Common myeloid progenitor, CD34-positive (primary cell): ENCODE data around the gene TSSC4.
A peak's percentile ranks its signal among the peaks of the same experiment; 100 is the strongest.

Experiments
- CTCF ChIA-PET: fragments of 350-600 bp; sonication (Branson Sonifier 250); formaldehyde crosslinking; loops from one replicate; lab custom pipeline; 2021; ENCODE audit warnings: antibody characterized with exemption; lab: Charles Lee
- POLR2A ChIA-PET: fragments of 350-600 bp; sonication (Branson Sonifier 250); formaldehyde crosslinking; loops from one replicate; lab custom pipeline; 2021; ENCODE audit warnings: antibody characterized with exemption; lab: Charles Lee
- DNase-seq, 3 donors: peaks; one replicate each; pipeline versions ENCODE4 v3.0.0 to v3.0.0-alpha.2; 2013
- H3K27ac ChIP-seq, 2 experiments: 1 replicate in 1 of 2; 2 replicates in 1 of 2; pipeline ENCODE4 v1.7.0; 2013; ENCODE audit warnings: inconsistent platforms in 2 of 2, low read length in 2 of 2, mild to moderate bottlenecking in 2 of 2, low read depth in 1 of 2, moderate library complexity in 1 of 2; ENCODE audit not compliant: severe bottlenecking in 2 of 2, insufficient read depth in 1 of 2, poor library complexity in 1 of 2
- H3K27me3 ChIP-seq, 5 experiments: replicated peaks in 2 of 5; 1 replicate in 3 of 5; 2 replicates in 2 of 5; pipeline versions ENCODE4 v1.6.1 to v1.7.0; 2013; ENCODE audit warnings: low read length in 4 of 5, mild to moderate bottlenecking in 2 of 5, moderate library complexity in 2 of 5, inconsistent platforms in 1 of 5; ENCODE audit not compliant: insufficient read depth in 5 of 5, control insufficient read depth in 4 of 5
- H3K36me3 ChIP-seq, 4 experiments: 1 replicate in 2 of 4; 2 replicates in 2 of 4; pipeline versions ENCODE4 v1.6.1 to v1.7.0; 2013; ENCODE audit warnings: low read length in 3 of 4, control low read depth in 1 of 4, mild to moderate bottlenecking in 1 of 4; ENCODE audit not compliant: control insufficient read depth in 4 of 4, insufficient read depth in 4 of 4
- H3K4me1 ChIP-seq, 4 experiments: 1 replicate in 3 of 4; 2 replicates in 1 of 4; pipeline versions ENCODE4 v1.6.1 to v1.7.1; 2013; ENCODE audit warnings: low read length in 3 of 4, mild to moderate bottlenecking in 3 of 4, control low read depth in 1 of 4, inconsistent platforms in 1 of 4, moderate library complexity in 1 of 4; ENCODE audit not compliant: control insufficient read depth in 4 of 4, insufficient read depth in 4 of 4; ENCODE audit errors: control extremely low read depth in 1 of 4
- H3K4me3 ChIP-seq, 7 experiments: 1 replicate in 4 of 7; 2 replicates in 3 of 7; pipeline versions ENCODE4 v1.5.1 to v1.7.0; 2013; ENCODE audit warnings: mild to moderate bottlenecking in 7 of 7, low read length in 6 of 7, moderate library complexity in 6 of 7, inconsistent platforms in 2 of 7, low read depth in 2 of 7, control low read depth in 1 of 7; ENCODE audit not compliant: insufficient read depth in 4 of 7, control insufficient read depth in 1 of 7; ENCODE audit errors: extremely low read depth in 1 of 7
- H3K9me3 ChIP-seq, 5 experiments: 1 replicate in 4 of 5; 2 replicates in 1 of 5; pipeline versions ENCODE4 v1.6.1 to v1.7.1; 2013; ENCODE audit warnings: low read length in 4 of 5, mild to moderate bottlenecking in 2 of 5, inconsistent platforms in 1 of 5, low read depth in 1 of 5, moderate library complexity in 1 of 5; ENCODE audit not compliant: control insufficient read depth in 4 of 5, insufficient read depth in 2 of 5; ENCODE audit errors: control extremely low read depth in 1 of 5
- WGBS: methylation state at CpG from one replicate; pipeline ENCODE4 v1.1.5; 2013; ENCODE audit not compliant: insufficient coverage; 5-methylcytosine and 5-hydroxymethylcytosine counted together

The TSSC4 gene

DNA sequence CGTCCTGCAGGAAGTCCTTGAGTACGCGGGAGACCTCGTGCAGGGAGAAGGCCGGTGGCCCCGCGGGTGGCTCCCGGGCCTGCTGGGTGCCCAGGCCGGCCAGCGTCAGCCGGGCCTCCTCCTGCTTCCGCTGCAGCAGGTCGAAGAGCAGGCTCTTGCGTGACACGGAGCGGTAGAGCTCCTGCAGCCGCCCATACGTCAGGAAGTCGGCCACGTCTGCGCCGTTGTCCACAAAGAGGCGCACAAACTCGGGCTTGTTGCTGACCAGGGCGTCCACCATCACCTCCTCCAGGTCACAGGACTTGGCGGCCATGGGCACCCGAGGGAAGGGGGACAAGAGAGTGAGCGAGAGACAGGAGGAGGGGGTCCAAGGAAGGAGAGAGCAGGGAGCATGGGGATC is 14.6 kb downstream of the TSSC4 start:
- H3K4me1 ChIP-seq, result peaks cover 0 to 14% (median 5%) of the 10 kb centered on the region in 4 experiments
- CTCF ChIA-PET, result interaction anchor here (1.0 to 2.0 kb wide), 3 partner anchors 15 to 221 kb away, joined by 3 to 7 read pairs (median 4); partner anchors contain the start of gene TSSC4
- 94% methylated on average over 28 of the region's 28 CpGs for WGBS

DNA sequence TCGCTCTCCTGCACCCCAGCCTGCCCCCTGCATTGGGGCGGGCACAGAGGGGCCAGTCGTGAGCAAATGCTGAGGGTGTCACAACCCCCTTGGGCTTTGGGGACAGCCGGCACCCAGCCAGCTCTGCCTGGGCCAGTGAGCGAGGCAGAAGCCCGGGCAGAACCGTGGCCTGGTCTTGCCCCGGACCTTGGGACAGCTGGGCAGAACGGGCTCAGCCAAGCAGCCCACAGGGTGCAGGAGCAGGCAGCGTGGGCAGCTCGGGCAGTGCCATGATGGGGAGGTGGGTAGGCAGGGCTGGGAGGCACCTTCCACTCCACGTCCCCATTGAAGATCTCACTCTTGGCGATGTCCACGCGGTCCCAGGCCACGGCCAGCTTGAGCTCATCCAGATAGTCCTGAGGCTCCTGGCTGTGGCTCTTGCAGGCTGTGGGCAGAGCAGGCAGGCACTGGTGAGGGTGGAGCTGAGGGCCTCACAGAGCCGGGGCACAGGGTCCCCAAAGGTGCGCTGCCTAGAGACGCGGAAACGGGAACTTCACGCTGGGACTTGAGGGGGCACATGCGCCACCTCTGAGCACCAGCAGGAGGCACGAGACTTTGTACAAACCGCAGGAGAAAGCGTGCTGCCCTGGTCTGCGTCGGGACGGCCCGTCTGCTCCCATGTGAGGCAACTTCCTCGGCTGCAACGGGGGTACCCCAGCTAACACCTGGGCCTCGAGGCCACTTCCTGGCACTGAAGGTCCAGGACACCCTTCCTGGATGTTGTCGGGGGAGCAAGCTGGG is 15.2 kb downstream of the TSSC4 start:
- Histone ChIP-seq H3K27ac (no peak overlapping the region), H3K9me3 (no peaks in the 10 kb centered on the region), H3K4me3 (no peak overlapping the region), H3K4me1 (peaks cover 0 to 18% (median 8%) of the 10 kb centered on the region in 4 experiments), H3K36me3 (no peaks in the 10 kb centered on the region), H3K27me3 (no peaks in the 10 kb centered on the region)
- CTCF ChIA-PET, result interaction anchor here (0.8 to 2.0 kb wide), 5 partner anchors 15 to 221 kb away, joined by 3 to 7 read pairs (median 3); partner anchors contain the start of gene TSSC4
- WGBS, result 79% methylated on average over 32 of the region's 34 CpGs
- POLR2A ChIA-PET, result no interaction called here
- peak in 1 of 3 donors; percentile 31 for DNase-seq

More for the DNA sequence above, 14.6 kb downstream of the TSSC4 start:
- H3K36me3 ChIP-seq, result no peaks in the 10 kb centered on the region
- H3K27me3 ChIP-seq, result no peaks in the 10 kb centered on the region
- no peaks in the 10 kb centered on the region for H3K9me3 ChIP-seq
- POLR2A ChIA-PET, result no interaction called here
- no peak overlapping the region for H3K27ac ChIP-seq
- no peak overlapping the region for H3K4me3 ChIP-seq
- DNase-seq, result no peak

DNA sequence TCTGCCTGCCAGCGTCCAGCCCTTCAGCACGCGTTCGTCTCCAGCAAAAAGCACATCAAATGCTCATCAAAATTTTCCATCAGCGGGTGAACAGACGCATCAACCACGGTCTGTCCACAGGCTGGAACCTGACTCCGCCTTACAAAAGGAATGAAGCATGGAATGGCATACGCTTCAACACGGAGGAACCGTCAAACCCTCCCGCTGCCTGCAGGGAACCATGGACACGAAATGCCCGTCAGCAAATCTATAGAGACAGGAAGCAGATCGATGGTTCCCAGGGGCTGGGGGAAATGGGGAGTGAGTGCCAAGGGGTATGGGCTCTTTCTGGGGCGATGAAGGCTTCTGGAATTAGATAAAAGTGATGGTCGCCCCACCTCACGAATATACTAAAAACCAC is 16.2 kb downstream of the TSSC4 start:
- H3K4me3 ChIP-seq, result no peak overlapping the region
- ChIA-PET POLR2A (no interaction called here), CTCF (interaction anchor here (1.3 to 11.4 kb wide), 6 partner anchors 14 to 251 kb away, joined by 3 to 220 read pairs (median 26); partner anchors contain the start of genes C11orf21, TSPAN32 and TSSC4)
- DNase-seq, result no peak
- no peaks in the 10 kb centered on the region for H3K9me3 ChIP-seq
- H3K27me3 ChIP-seq, result no peaks in the 10 kb centered on the region
- H3K4me1 ChIP-seq, result peaks cover 0 to 18% (median 10%) of the 10 kb centered on the region in 4 experiments
- no peak overlapping the region for H3K27ac ChIP-seq
- no peaks in the 10 kb centered on the region for H3K36me3 ChIP-seq
- WGBS, result 94% methylated on average over 15 of the region's 18 CpGs

DNA sequence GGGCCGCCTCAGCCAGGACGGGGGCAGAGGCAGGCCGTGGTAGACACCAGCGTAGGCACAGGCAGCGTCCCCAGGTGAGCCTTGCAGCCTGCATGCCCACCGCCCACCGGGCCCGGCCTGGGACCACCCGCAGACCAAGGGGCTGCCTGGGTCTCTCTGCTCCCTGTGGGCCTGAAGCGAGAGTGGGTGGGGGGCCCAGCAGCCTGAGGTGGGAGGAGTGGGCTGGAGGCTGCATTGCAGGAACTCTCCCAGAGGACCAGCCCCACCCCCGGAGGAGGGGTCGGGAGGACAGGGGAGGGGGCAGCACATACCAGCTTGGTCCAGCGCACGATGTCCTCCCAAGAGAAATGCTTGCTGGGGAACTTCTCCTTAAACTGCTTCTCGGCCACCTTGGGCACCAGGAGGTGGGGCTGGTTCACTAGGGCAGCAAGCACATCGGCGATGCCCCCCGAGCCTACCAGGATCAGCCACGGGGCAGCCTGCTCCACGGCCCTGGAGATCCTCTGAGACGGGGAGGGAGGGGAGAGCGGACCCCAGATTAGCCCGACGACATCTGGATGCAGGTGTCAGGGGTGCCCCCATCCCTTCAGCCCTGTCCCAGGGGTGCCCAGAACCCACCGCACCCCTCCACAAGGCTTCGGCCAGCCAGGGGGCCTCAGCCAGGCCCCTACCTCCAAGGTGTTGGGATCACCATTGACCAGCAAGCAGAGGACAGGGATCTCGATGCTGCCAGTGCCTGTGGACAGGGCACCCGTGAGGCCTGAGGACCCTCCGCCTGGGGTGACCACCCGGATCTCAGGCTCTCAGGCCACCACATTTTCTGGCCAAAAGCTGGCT is 17.5 kb downstream of the TSSC4 start:
- ChIA-PET CTCF (interaction anchor here (1.0 to 11.4 kb wide), 12 partner anchors 9 to 253 kb away, joined by 3 to 284 read pairs (median 20); partner anchors contain the start of genes C11orf21, TSPAN32 and TSSC4), POLR2A (no interaction called here)
- H3K27me3 ChIP-seq, result no peaks in the 10 kb centered on the region
- 91% methylated on average over 26 of the region's 30 CpGs for WGBS
- DNase-seq, result no peak
- H3K9me3 ChIP-seq, result no peaks in the 10 kb centered on the region
- H3K4me1 ChIP-seq, result peaks cover 0 to 17% (median 10%) of the 10 kb centered on the region in 4 experiments
- no peaks in the 10 kb centered on the region for H3K36me3 ChIP-seq
- no peak overlapping the region for H3K27ac ChIP-seq
- no peak overlapping the region for H3K4me3 ChIP-seq

DNA sequence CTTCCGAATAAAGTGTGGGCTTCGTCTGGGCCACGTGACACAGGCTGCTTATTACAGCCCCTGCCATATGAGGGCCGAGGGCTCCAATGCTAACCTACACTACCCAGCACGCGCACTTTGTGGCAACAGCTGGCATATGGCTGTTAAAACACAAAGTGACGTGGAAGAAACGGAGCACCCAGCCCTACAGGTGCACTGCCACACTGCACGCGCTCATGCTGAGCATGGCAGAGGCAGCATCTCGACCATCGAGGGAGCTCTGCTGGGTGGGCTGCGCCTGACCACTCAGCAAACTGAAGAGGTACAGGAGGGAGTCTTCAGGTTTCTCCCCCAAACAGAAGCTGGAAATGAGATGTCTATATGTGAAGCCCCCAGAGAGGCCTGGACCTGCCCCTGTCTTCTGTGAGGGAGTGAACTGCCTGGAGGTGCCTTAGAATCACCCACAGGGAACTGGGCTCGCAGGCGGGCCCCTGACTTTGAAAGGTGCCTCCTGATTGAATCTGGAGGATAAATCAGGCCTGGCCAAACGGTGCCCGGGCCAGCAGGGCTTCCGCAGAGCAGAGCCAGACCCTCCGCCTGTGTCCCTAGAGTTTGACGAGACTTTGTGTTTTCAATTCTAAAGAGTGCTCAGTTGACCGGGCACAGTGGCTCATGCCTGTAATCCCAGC is 18.3 kb downstream of the TSSC4 start:
- no peak overlapping the region for H3K27ac ChIP-seq
- ChIA-PET POLR2A (interaction anchor here (0.9 kb wide), 1 partner anchor 114 kb away, joined by 6 read pairs; no protein-coding TSS in a partner anchor), CTCF (interaction anchor here (1.0 to 11.4 kb wide), 18 partner anchors 10 to 471 kb away, joined by 3 to 284 read pairs (median 8); partner anchors contain the start of genes C11orf21, TSPAN32 and TSSC4)
- DNase-seq, result no peak
- H3K9me3 ChIP-seq, result no peaks in the 10 kb centered on the region
- peaks cover 0 to 10% (median 9%) of the 10 kb centered on the region in 4 experiments for H3K4me1 ChIP-seq
- no peaks in the 10 kb centered on the region for H3K27me3 ChIP-seq
- no peak overlapping the region for H3K4me3 ChIP-seq
- WGBS, result 83% methylated on average over 21 of the region's 21 CpGs
- H3K36me3 ChIP-seq, result no peaks in the 10 kb centered on the region

DNA sequence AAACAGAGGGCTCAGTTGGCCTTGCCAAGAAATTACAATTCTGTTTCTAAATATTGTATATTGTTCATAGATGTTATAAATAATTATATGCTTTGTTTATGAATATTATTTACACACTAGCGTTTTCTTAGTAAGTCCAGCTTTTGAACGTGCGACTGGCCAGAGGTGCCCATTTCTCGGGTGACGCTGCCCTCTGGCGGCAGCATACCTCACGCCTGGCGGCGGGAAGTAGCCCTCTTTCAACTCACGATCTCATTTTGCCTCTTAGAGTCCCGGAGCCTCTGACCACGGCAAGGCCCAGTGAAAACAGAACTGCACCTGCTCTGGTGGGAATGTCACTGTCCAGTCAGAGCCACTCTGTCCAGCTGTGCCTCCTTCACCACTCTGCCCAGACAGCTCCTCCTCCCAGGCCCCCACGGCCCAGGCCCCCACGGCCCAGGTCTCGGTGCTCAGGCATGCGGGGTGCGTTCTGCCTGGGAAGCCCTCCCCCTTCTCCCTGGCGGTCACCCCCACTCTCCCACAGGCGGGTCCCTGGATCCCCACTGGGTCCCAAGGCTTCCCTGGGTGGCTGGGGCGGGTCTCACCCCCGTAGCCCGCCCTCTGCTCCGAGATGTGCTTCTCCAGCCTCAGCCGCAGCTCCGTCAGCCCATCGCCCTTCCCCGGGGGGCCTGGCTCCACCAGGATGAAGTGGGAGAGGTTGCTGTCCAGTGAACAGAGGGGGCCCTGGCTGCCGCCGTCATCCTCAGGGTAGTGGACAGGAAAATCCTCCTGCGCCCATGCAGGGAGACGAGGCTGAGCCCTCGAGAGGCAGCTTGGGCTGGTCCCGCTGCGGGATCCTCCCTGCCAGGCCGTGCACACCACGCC is 19.3 kb downstream of the TSSC4 start:
- POLR2A ChIA-PET, result interaction anchor here (0.5 to 1.0 kb wide), 4 partner anchors 24 to 253 kb away, joined by 3 to 6 read pairs (median 3); no protein-coding TSS in a partner anchor
- H3K4me1 ChIP-seq, result peaks cover 0 to 10% (median 9%) of the 10 kb centered on the region in 4 experiments
- no peaks in the 10 kb centered on the region for H3K36me3 ChIP-seq
- no peaks in the 10 kb centered on the region for H3K27me3 ChIP-seq
- no peaks in the 10 kb centered on the region for H3K9me3 ChIP-seq
- CTCF ChIA-PET, result interaction anchor here (0.6 to 11.4 kb wide), 27 partner anchors 11 to 607 kb away, joined by 3 to 284 read pairs (median 4); partner anchors contain the start of genes C11orf21, TSPAN32 and TSSC4
- WGBS, result 64% methylated on average over 30 of the region's 36 CpGs
- H3K27ac ChIP-seq, result no peak overlapping the region
- H3K4me3 ChIP-seq, result no peak overlapping the region
- DNase-seq, result peak; percentile 76 to 84 (median 77)
